Lower leg skin (tissue), 4 donors: ENCODE data around the gene ABCB9. TPM values are rescaled to one million over a fixed set of nuclear protein-coding genes. Genes with fewer than 3 reads are reported as not detected.

Experiments
- DNase-seq, 2 donors: peaks; one replicate each; pipeline ENCODE4 v3.0.0-alpha.2; 2019; ENCODE audit warnings: low spot score in 2 of 2
- H3K4me3 ChIP-seq: fragments of 200-600 bp; sonication (generic); 2 replicates; pipeline ENCODE4 v1.5.1; 2017; ENCODE audit warnings: mild to moderate bottlenecking, low read depth; ENCODE audit not compliant: poor library complexity, severe bottlenecking
- CTCF ChIP-seq, 3 donors: fragments of 450-650 bp; IDR thresholded peaks; one replicate each; pipeline ENCODE4 v1.5.1; 2016; ENCODE audit warnings: antibody characterized with exemption in 3 of 3, mild to moderate bottlenecking in 3 of 3, moderate library complexity in 2 of 3
- POLR2A ChIP-seq, 2 donors: fragments of 450-650 bp; IDR thresholded peaks; one replicate each; pipeline ENCODE4 v1.6.1; 2016 to 2017; ENCODE audit warnings: antibody characterized with exemption in 2 of 2, mild to moderate bottlenecking in 1 of 2, moderate library complexity in 1 of 2
- WGBS, 2 donors: methylation state at CpG; one replicate each; pipeline ENCODE4 v1.1.5; 2018; 5-methylcytosine and 5-hydroxymethylcytosine counted together
- intact Hi-C: fragments of 100-400 bp; cut with DNase I; formaldehyde crosslinking; loops from one replicate; pipeline ENCODE4 v1.15.0; 2023; ENCODE audit warnings: low total_unique reads
- total RNA-seq, 4 donors: library from RNA; depleted of rRNA; stranded (reverse); fragments of >200 nt; gene quantifications; one replicate each; pipeline ENCODE4 v1.1.0, GENCODE V29; 2016

The ABCB9 gene
- total RNA-seq, 4 donors from 2014 or later: 3.4 to 10.2 (median 7.2) TPM

GRCh38 chr12:122965321-122965751, 927 bp downstream of the ABCB9 start:
- TF ChIP-seq POLR2A (IDR thresholded peaks at IDR 0.05): no peak
- no peak for TF ChIP-seq CTCF (IDR thresholded peaks at IDR 0.05)
- intact Hi-C loops: no loop called here

GRCh38 chr12:122964439-122965257, 1.6 kb downstream of the ABCB9 start:
- TF ChIP-seq CTCF (IDR thresholded peaks at IDR 0.05) (no peak), POLR2A (IDR thresholded peaks at IDR 0.05) (no peak)
- 84 to 90% methylated on average over 19 of the region's 19 CpGs for WGBS, 2 donors
- no peak for DNase-seq
- H3K4me3 ChIP-seq: no peak overlapping the region
- intact Hi-C loops: no loop called here

More at GRCh38 chr12:122965321-122965751, 927 bp downstream of the ABCB9 start:
- 60 to 61% methylated on average over 11 to 12 of the region's 12 CpGs for WGBS, 2 donors
- H3K4me3 ChIP-seq: no peak overlapping the region
- no peak for DNase-seq

GRCh38 chr12:122963941-122964265, 2.4 kb downstream of the ABCB9 start:
- intact Hi-C loops: no loop called here
- WGBS, 2 donors: 51 to 64% methylated on average over 4 to 8 of the region's 8 CpGs
- no peak for DNase-seq
- TF ChIP-seq CTCF (IDR thresholded peaks at IDR 0.05) (no peak), POLR2A (IDR thresholded peaks at IDR 0.05) (no peak)
- no peak overlapping the region for H3K4me3 ChIP-seq

GRCh38 chr12:122961531-122962329, 4.5 kb downstream of the ABCB9 start:
- H3K4me3 ChIP-seq: no peak overlapping the region
- DNase-seq: no peak
- intact Hi-C loops: no loop called here
- no peak for TF ChIP-seq POLR2A (IDR thresholded peaks at IDR 0.05)
- no peak for TF ChIP-seq CTCF (IDR thresholded peaks at IDR 0.05)
- 74 to 81% methylated on average over 9 to 10 of the region's 10 CpGs for WGBS, 2 donors

GRCh38 chr12:122960193-122960569, 6.1 kb downstream of the ABCB9 start:
- TF ChIP-seq POLR2A (IDR thresholded peaks at IDR 0.05): no peak
- no peak for TF ChIP-seq CTCF (IDR thresholded peaks at IDR 0.05)
- DNase-seq: no peak
- no peak overlapping the region for H3K4me3 ChIP-seq
- intact Hi-C loops: no loop called here
- 91 to 98% methylated on average over 7 to 8 of the region's 8 CpGs for WGBS, 2 donors
